MCF 10A (cell line): ENCODE results near the gene ST3GAL4. TPM values are rescaled to one million over a fixed set of nuclear protein-coding genes. Genes with fewer than 3 reads are reported as not detected.
"Not testable (repeated sequence)": the region's sequence is repeated elsewhere in the genome, so short reads cannot be mapped to it uniquely, and the experiment has no call there.

Experiments
- BruUV-seq: library from RNA; stranded (reverse); fragments of 400-500 nt; replicated peaks from 2 replicates; lab custom pipeline; 2021; lab: Mats Ljungman, UMichigan
- CTCF ChIA-PET: fragments of 300-600 bp; sonication (Branson Sonifier 250); formaldehyde crosslinking; extraction: SDS; loops from one replicate; lab custom pipeline; 2021; ENCODE audit warnings: antibody characterized with exemption, inconsistent platforms; lab: Yijun Ruan, JAX
- POLR2A ChIA-PET: fragments of 300-600, 350-650 bp; sonication (Branson Sonifier 250); formaldehyde crosslinking; extraction: SDS; loops from one replicate; lab custom pipeline; 2020; ENCODE audit warnings: antibody characterized with exemption, inconsistent platforms; lab: Yijun Ruan, JAX
- DNase-seq: peaks from one replicate; pipeline ENCODE4 v3.0.0-alpha.2; 2018; ENCODE audit not compliant: unreplicated experiment
- H3K27ac Mint-ChIP-seq: one replicate; pipeline ENCODE4 v1.8.0; 2022; ENCODE audit warnings: mild to moderate bottlenecking, low read depth, mixed read lengths; ENCODE audit not compliant: unreplicated experiment
- H3K27me3 Mint-ChIP-seq: one replicate; pipeline ENCODE4 v1.8.0; 2022; ENCODE audit warnings: mixed read lengths; ENCODE audit not compliant: insufficient read depth, unreplicated experiment
- H3K36me3 Mint-ChIP-seq: one replicate; pipeline ENCODE4 v1.8.0; 2022; ENCODE audit warnings: mild to moderate bottlenecking, moderate library complexity, mixed read lengths; ENCODE audit not compliant: insufficient read depth, unreplicated experiment
- H3K4me1 Mint-ChIP-seq: one replicate; pipeline ENCODE4 v1.8.0; 2022; ENCODE audit warnings: mixed read lengths; ENCODE audit not compliant: insufficient read depth, unreplicated experiment
- H3K4me3 Mint-ChIP-seq: one replicate; pipeline ENCODE4 v1.8.0; 2022; ENCODE audit warnings: mild to moderate bottlenecking, moderate library complexity, mixed read lengths; ENCODE audit not compliant: unreplicated experiment
- H3K9me3 Mint-ChIP-seq: one replicate; pipeline ENCODE4 v1.8.0; 2022; ENCODE audit warnings: mixed read lengths; ENCODE audit not compliant: unreplicated experiment
- CTCF ChIP-seq: fragments of 200-600 bp; IDR thresholded peaks from one replicate; pipeline ENCODE4 v1.8.0; 2022; ENCODE audit warnings: antibody characterized with exemption, mild to moderate bottlenecking; ENCODE audit not compliant: unreplicated experiment
- intact Hi-C: fragments of 100-400 bp; cut with micrococcal nuclease; formaldehyde crosslinking; loops from 2 replicates; pipeline ENCODE4 v1.14.1; 2022
- total RNA-seq: library from RNA; stranded (reverse); gene quantifications from 2 replicates; pipeline ENCODE4 v1.2.3, GENCODE V29; 2022

Gene ST3GAL4
- total RNA-seq, 1 experiment from 2014 or later, result 15.3 TPM

GRCh38 chr11:126383339-126384335 lies 28.2 kb downstream of the ST3GAL4 start:
- CTCF ChIA-PET, result interaction anchor here (0.6 kb wide), 1 partner anchor 16 kb away, joined by 3 read pairs; no protein-coding TSS in a partner anchor
- Mint-ChIP-seq H3K4me1 (peaks cover 27% of the 10 kb centered on the region), H3K27ac (no peak overlapping the region)

GRCh38 chr11:126384449-126385070 lies 29.1 kb downstream of the ST3GAL4 start:
- no peak for TF ChIP-seq CTCF
- intact Hi-C loops, result no loop called here
- no peaks in the 10 kb centered on the region for H3K36me3 Mint-ChIP-seq
- H3K9me3 Mint-ChIP-seq, result no peaks in the 10 kb centered on the region
- ChIA-PET POLR2A (no interaction called here), CTCF (interaction anchor here (0.9 kb wide), 1 partner anchor 7 kb away, joined by 3 read pairs; no protein-coding TSS in a partner anchor)
- no peak for DNase-seq
- no peak overlapping the region for H3K4me3 Mint-ChIP-seq
- BruUV-seq, result no TSS peak
- H3K27ac Mint-ChIP-seq, result no peak overlapping the region
- no peaks in the 10 kb centered on the region for H3K27me3 Mint-ChIP-seq
- H3K4me1 Mint-ChIP-seq, result peaks cover 27% of the 10 kb centered on the region

More at GRCh38 chr11:126383339-126384335, 28.2 kb downstream of the ST3GAL4 start:
- H3K27me3 Mint-ChIP-seq, result no peaks in the 10 kb centered on the region
- BruUV-seq, result no TSS peak
- POLR2A ChIA-PET, result no interaction called here
- intact Hi-C loops, result no loop called here
- no peak for DNase-seq
- H3K36me3 Mint-ChIP-seq, result no peaks in the 10 kb centered on the region
- H3K9me3 Mint-ChIP-seq, result no peaks in the 10 kb centered on the region
- H3K4me3 Mint-ChIP-seq, result no peak overlapping the region
- TF ChIP-seq CTCF, result no peak

- H3K9me3 Mint-ChIP-seq, result no peaks in the 10 kb centered on the region
- peaks cover 28% of the 10 kb centered on the region for H3K4me1 Mint-ChIP-seq
- peak overlapping the region; percentile 42 for H3K27ac Mint-ChIP-seq
- intact Hi-C loops, result no loop called here
- no peak for TF ChIP-seq CTCF
- ChIA-PET CTCF (interaction anchor here (0.6 to 1.8 kb wide), 3 partner anchors 75 to 1073 kb away, joined by 3 to 12 read pairs (median 6); no protein-coding TSS in a partner anchor), POLR2A (interaction anchor here (0.9 kb wide), 1 partner anchor 13 kb away, joined by 3 read pairs; no protein-coding TSS in a partner anchor)
- no TSS peak for BruUV-seq
- H3K4me3 Mint-ChIP-seq, result no peak overlapping the region
- no peak for DNase-seq
- H3K27me3 Mint-ChIP-seq, result no peaks in the 10 kb centered on the region
- H3K36me3 Mint-ChIP-seq, result no peaks in the 10 kb centered on the region
Observed at GRCh38 chr11:126385991-126386728, 30.7 kb downstream of the ST3GAL4 start.

- DNase-seq, result peak; percentile 83
Observed at GRCh38 chr11:126386729-126387071, 31.2 kb downstream of the ST3GAL4 start.

More at GRCh38 chr11:126386729-126387071, 31.2 kb downstream of the ST3GAL4 start:
- peak overlapping the region; percentile 42 for H3K27ac Mint-ChIP-seq
- BruUV-seq, H3K27me3 Mint-ChIP-seq, H3K9me3 Mint-ChIP-seq, H3K36me3 Mint-ChIP-seq, intact Hi-C loops, POLR2A ChIA-PET, H3K4me3 Mint-ChIP-seq: not testable (repeated sequence)
- CTCF ChIA-PET, result interaction anchor here (1.2 to 1.8 kb wide), 2 partner anchors 76 to 94 kb away, joined by 6 to 12 read pairs; no protein-coding TSS in a partner anchor
- peaks cover 34% of the 10 kb centered on the region for H3K4me1 Mint-ChIP-seq
